CD4-positive, alpha-beta T cell treated with Interleukin-2 at 100 ng/mL for 4 hours (primary cell): Measurements from ENCODE around the gene L1CAM.

Source experiments
- DNase-seq: peaks from one replicate; pipeline ENCODE4 v3.0.0-alpha.2; 2020; ENCODE audit warnings: low spot score

The L1CAM gene

DNA sequence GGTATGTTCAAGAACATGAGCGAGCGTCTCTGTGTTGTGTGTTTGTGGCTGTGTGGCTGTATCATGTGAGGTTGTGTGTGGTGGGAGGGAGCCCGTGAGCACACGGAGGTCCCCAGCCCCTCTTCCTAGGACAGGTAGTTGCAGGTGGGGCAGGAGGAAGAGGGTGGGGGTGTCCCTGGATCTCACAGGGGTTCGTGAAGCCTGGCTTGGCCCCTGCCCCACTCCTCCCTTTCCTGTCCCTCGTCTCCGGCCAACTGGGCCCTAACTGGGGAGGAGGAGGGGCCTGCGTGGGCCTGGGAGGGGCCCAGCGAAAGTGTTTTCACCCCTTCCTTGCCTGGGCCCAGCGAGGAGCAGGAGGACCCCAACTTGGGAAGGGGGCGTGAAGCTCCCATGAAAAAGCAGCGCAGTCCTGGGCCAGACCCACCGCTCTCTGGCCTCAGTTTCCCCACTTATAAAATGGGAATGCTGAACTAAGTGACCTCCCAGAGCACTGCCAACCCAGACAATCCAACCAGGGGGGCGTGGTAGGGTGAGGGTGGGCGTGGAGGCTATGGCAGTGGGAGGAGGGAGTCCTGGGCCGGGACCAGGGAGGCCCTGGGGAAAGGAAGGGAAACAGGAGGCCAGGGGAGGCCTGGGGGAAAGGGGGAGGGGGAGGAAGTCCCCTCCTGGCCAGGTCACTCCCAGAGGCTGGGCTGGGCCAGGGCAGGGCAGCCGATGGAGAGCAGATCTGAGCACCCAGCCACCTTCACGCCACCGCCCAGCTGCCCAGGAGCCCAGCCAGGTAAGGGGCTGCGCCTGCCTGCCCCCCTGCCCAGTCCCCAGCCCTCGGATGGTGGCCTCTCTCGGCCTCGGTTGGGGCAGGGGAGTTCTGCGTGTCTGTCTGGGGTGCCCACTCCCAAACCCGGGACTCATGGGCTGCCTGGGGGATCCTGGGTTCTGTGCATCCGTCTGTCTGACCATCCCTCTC is 18.3 kb upstream of the L1CAM start, which contains the start of gene AVPR2:
Gene AVPR2, plus strand, starts transcription at position 683 of the 967 bp plus-strand sequence. CDS start 473 bp downstream, outside the sequence.
- no peak for DNase-seq

DNA sequence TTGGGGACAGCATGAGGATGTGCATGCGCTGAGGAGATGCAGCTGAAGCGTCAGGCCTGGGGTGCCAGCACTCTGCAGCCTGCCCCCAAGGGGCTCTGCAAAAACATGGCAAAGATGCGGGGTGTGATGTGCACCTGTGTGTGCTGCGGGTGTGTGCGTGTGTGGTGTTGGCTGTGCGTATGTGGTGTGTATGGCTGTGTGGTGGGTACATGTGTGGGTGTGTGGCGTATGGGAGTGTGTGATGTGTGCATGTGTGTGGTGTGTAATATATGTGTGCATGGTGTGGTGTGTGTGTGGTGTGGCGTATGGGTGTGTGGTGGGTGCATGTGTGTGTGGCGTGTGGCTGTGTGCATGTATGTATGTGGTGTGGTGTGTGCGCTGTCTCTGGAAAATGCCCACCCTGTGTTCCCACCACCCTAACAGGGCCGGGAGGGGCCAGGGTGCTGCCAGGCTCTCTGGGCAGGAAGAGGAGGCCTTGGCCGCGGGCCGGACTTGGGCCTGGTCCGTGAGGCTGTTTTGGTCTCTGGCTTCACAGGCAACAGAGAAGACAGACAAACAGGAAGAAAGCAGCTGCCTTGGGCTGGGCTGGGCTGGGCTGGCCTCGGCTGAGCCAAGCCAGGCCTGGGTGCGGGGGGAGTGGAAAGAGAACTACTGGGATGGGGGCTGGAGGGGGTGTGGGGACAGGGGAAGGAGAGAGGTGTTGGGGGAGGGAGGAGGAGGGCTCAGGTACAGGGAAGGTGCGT is 17.4 kb upstream of the L1CAM start:
- DNase-seq: no peak

DNA sequence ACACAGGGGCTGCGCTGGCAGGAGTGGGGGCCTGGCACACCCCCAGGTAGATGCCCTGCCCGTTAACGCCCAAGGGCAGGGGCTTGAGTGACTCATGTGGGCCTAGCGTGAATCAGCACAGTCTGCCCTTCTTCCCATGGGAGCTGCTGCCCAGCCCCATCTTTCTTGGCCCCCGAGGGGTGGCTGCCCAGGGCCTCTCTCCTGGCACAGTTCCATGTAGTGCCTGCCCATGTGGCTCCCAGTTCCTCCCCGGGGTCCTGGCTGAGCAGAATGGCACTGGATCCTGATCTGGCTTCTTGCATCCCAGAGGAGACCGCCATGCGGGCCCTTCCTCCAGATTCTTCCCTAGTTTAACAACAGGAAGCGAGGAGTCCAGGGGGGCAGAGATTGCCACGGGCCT is 16.4 kb upstream of the L1CAM start:
- no peak for DNase-seq

GRCh38 chrX:153901753-153902140 is 15.8 kb upstream of the L1CAM start:
- no peak for DNase-seq

DNA sequence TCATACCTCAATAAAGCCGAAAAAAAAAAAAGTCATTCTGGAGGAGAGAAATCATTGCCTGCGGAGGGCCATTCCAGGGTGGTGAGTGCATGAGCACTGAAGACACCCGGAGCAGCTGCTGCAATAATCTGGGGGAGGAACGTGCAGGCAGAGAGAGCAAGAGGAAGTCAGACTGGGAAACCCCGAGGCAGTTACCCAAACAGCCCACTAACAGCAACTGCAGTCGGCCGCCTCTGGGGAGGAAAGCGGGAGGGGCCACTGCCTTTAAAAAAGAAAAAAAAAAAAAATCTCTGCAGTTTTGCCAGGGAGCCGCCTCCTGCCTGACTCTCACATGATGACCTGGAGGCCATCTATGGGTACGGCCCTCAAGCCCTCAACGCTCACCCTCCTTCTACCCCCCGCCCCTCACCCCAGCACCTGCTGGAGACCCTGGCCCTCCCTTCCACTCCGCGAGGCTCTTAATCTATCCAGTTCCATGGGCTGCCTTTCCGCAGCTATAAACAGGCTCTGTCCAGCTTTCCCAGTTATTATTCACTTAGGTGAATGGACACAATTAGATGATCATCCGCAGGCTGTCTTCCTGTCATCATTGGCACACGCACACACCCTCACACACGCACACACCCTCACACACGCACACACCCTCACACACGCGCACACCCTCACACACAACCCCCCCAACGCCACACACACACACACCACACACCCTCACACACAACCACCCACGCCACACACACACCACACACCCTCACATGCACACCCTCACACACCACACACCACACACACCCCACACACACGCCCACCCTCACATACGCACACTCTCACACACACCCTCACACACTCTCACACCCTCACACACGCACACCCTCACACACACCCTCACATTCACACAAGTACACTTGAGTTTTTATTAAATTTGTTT is 15.1 kb upstream of the L1CAM start:
- peak; percentile 64 for DNase-seq

GRCh38 chrX:153897899-153898298 is 11.9 kb upstream of the L1CAM start:
- no peak for DNase-seq

GRCh38 chrX:153889123-153889522 is 3.1 kb upstream of the L1CAM start:
- no peak for DNase-seq

- no peak for DNase-seq
Measured at GRCh38 chrX:153888344-153888743, 2.4 kb upstream of the L1CAM start.

DNA sequence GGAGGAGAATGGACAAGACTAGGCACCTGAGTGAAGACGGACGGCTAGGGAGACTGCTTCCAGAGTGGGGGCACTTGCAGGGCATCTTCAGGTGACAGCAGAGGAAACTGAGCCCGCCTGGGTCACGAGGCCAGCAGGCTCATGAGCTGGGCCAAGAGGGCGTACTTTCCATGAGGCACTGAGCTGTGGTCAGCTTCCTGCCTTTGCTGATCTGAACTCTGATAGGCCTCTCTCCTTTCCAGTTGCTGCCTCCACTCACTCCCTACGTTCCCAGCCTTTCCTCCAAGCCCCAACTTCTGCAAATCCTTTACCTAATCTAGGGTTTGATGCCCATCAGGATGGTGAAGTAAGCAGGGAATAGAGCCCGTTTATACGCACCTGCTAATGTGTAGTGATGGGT is 1.4 kb upstream of the L1CAM start:
- DNase-seq: no peak

DNA sequence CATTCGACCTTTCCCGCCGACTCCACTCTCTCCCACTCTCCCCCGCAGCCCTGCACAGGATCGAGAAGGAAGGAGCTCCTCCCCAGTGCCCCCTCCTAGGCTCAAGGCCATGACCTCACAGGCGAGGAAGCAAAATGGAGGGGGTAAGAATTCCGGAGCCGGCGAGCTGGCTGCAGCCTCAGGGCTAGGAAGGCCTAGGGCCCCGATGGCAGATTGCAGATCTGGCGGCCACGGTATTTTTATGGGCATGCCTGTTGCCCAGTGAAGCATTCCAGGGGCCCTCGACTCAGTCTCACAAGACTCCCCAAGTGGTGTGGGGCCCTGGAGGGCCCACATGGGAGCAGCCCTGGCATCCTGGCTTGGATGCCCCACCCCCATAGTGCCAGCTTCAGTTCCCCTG is 942 bp upstream of the L1CAM start:
- no peak for DNase-seq

GRCh38 chrX:153885208-153885787 is 675 bp downstream of the L1CAM start:
- no peak for DNase-seq

DNA sequence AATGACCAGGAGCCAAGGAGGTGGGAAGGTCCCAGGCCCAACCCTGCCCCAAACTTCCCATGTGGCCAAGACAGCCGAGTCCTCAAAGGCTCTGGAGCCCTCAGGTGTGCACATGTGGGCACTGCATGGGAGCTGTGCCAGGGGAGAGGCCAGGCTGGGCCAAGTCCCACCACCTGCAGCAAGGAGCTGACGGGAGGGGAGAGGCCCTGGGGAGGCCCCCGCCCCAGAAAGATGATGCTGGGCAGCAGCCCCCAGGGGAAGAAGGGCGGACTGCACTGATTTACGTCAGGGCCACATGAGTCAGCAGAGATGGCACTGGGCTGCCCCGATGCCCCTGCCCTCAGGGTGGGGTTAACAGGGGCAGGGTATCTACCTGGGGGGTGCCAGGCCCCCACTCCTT is 1.4 kb downstream of the L1CAM start:
- DNase-seq: no peak

DNA sequence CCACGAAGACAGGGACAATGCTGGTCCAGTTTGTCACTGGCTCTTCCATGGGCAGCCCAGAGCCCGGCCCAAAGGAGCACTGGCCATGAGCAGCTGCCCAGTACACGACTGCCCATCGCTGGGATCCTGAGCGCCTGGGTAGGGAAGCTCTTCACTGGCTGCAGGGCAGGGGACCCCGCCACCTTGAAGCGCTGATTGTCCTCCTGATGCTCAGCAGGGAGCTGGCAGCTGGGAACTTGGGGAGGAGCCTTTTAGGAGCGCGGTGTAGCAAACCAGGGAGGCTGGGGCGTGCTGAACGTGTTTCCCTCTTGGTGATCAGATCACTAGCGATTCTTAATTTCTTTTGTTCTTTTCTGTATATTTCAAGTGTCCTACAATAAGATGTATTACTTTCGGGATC is 1.8 kb downstream of the L1CAM start:
- no peak for DNase-seq

GRCh38 chrX:153883163-153883843 is 2.7 kb downstream of the L1CAM start:
- no peak for DNase-seq

GRCh38 chrX:153882557-153882956 is 3.4 kb downstream of the L1CAM start:
- no peak for DNase-seq

DNA sequence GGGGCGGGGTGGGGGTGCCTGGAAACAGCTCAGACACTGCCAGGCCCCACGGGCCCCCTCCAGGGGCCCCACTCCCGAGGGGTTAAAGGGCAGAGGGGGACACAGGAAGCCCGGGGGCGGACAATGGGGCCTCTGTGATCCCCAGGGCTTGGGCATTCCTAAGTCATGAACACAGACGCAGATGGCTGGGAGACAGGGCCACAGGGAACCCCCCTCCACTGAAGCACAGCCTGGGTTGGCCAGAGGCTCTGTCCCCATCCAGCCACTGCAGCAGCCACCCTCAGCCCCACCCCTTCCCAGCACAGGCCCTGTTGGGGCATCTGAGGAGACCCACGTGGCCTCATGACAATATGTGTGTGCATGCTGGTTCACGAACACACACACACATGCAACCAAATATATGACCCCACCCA is 3.9 kb downstream of the L1CAM start:
- DNase-seq: no peak

- DNase-seq: no peak
Measured at GRCh38 chrX:153881281-153881680, 4.7 kb downstream of the L1CAM start.

DNA sequence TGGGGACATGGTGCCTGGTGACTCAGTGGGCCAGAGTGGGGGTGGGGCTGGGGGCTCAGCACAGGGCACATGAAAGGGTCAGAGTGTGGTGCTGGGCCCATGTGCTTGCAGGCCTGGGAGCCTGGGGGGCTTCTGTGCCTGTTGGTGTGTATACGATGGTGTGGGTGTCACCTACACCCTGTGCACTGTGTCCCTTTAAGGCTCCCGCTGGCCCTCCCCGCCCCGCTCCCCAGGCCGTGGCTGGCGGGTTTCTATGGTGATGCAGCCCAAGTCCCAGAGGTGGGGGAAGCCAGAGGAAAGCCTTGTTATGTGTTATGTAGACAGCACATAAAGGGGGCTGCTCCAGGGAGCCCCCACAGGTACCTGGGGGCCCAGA is 5.5 kb downstream of the L1CAM start:
- DNase-seq: no peak

DNA sequence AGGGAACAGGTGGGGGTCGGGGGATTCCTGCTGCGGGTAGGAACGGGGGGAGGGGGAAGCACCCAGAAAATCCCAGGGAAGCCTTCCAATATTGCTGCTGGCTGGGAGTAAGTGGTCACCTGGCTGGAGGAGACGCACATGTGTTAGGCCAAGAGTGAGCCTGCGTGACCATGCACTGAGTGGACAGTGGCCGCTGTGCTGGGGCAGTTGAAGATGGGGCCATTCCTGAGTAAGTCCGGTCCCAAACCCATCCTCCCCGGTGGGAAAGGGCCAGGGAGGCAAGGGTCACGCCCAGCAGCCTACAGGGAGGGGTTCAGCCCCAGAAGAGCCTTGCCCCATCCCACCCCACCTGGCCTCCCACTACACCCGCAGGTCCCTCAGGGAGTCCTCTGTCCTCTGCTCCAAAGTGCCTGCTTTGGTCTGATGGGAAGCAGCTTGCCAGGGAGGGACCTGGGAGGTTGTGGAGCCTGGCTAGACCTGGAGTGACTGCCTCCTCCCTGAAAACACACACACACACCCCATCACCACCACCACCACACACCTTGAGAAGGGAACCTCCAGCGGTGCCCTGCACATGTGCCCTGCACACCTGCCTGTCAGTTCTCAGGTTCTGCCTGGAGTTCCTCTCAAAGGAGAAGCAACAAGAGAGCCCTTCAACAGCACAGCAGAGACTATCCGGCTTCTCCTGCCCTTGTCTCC is 6.1 kb downstream of the L1CAM start:
- DNase-seq: no peak

DNA sequence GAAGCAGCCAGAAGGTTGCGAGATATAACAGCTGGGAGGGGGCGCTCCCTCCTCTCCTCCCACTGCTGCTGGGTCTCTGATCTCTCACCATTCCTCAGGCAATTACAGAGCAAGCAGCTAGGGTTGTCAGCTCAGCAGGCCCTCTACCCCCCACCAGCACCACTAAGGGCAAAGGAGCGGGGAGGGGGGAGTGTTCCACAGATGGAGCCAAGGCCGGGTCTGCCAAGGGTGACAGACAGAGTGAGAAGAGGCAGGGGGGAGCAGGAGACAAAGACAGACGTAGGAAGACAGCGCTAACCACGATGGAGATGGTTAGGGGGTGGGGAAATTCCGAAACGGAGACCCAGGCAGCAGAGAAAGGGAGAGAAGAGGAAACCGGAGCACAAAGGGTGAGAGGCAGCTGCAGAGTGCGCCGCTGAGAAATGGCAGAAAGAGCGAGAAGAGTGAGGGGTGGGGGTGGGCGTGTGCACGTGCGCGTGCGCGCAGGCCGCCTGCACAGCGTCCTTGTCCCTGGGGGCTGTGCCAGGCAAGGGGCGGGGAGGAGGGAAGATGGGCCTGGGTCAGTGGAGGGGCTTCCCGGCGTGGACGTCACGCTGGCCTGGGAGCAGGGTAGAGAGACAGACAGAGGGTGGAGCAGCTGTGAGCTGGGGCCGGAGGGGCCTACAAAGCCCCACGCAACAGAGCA is 6.9 kb downstream of the L1CAM start:
- no peak for DNase-seq
